Thyroid gland (tissue), 4 donors: Measurements from ENCODE around the gene SIX2.

ENCODE experiments used
- CTCF ChIP-seq, 6 experiments: fragments of 200-600 bp in 3 of 6; fragments of 450-650 bp in 3 of 6; sonication (generic) in 3 of 6; IDR thresholded peaks; one replicate each; pipeline ENCODE4 v1.5.1; 2016 to 2019; ENCODE audit warnings: antibody characterized with exemption in 6 of 6, mild to moderate bottlenecking in 2 of 6, inconsistent platforms in 1 of 6, moderate library complexity in 1 of 6
- POLR2A ChIP-seq, 2 donors: fragments of 450-650 bp; IDR thresholded peaks; one replicate each; pipeline ENCODE4 v1.6.1; 2017; ENCODE audit warnings: antibody characterized with exemption in 2 of 2, mild to moderate bottlenecking in 2 of 2, moderate library complexity in 1 of 2

DNA sequence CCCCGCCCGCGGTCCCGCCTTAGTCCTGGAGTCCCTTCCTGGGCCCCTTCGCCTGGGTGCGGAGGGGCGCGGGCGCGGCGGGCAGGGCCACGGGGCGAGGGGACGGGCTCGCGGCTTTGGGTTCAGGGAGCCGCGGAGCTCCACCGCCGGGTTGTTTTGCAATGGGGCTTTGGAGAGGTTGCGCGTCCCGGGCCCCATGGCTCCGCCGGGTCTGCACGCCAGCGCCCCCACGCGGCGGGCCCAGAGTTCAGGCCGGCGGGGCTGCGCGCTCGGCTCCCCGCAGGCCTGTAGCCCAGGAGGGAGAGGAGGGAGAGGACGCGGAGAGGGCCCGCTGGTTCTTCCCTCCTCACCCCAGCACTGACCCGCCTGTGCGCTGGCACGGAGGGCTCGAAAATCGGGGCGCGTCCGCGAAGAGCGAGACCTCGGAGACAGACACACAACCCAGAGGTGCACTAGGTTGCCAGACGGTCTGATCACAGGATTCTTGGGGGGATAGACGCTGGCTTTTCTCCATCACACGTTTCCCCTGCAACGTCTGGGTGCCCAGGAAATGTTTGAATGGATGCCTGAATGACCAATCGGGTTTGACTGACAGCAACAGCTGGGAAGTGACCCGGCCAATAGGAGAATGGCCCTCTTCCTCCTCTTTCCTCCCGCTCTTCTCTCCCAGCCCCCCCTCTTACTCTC is 4.9 kb upstream of the SIX2 start:
- peak in 4 of 6 experiments; percentile 24 to 63 (median 48) for TF ChIP-seq CTCF (IDR thresholded peaks at IDR 0.05)
- no peak for TF ChIP-seq POLR2A (IDR thresholded peaks at IDR 0.05)
